Adipocyte (in vitro differentiated cells): Measurements from ENCODE around the gene TAF10.

Experiments
- DNase-seq: peaks from one replicate; pipeline ENCODE4 v3.0.0-alpha.2; 2015; ENCODE audit warnings: low read depth
- H3K27me3 ChIP-seq: replicated peaks from 2 replicates; pipeline ENCODE4 v1.7.0; 2013; ENCODE audit warnings: mild to moderate bottlenecking, low read length, moderate library complexity; ENCODE audit not compliant: control insufficient read depth, insufficient read depth
- H3K36me3 ChIP-seq: 2 replicates; pipeline ENCODE4 v1.7.0; 2013; ENCODE audit warnings: low read length, mild to moderate bottlenecking, moderate library complexity; ENCODE audit not compliant: control insufficient read depth, insufficient read depth, severe bottlenecking
- H3K4me1 ChIP-seq: 2 replicates; pipeline ENCODE4 v1.7.0; 2013; ENCODE audit warnings: mild to moderate bottlenecking, low read length, moderate library complexity; ENCODE audit not compliant: control insufficient read depth, insufficient read depth
- H3K4me3 ChIP-seq: 2 replicates; pipeline ENCODE4 v1.7.0; 2013; ENCODE audit warnings: mild to moderate bottlenecking, low read length, moderate library complexity
- H3K9ac ChIP-seq: 2 replicates; pipeline ENCODE4 v1.7.0; 2013; ENCODE audit warnings: mild to moderate bottlenecking, low read length, moderate library complexity
- H3K9me3 ChIP-seq: 2 replicates; pipeline ENCODE4 v1.7.0; 2013; ENCODE audit warnings: mild to moderate bottlenecking, low read length, moderate library complexity; ENCODE audit not compliant: control insufficient read depth

The TAF10 gene

GRCh38 chr11:6587360-6587953, 24.6 kb downstream of the TAF10 start:
- H3K4me3 ChIP-seq: no peak overlapping the region

GRCh38 chr11:6586434-6587359, 25.3 kb downstream of the TAF10 start:
- Histone ChIP-seq H3K9me3 (peaks cover 23% of the 10 kb centered on the region), H3K36me3 (peaks cover 1% of the 10 kb centered on the region), H3K4me3 (no peak overlapping the region), H3K4me1 (no peaks in the 10 kb centered on the region), H3K9ac (no peak overlapping the region), H3K27me3 (no peaks in the 10 kb centered on the region)
- no peak for DNase-seq

More at GRCh38 chr11:6587360-6587953, 24.6 kb downstream of the TAF10 start:
- peaks cover 20% of the 10 kb centered on the region for H3K9me3 ChIP-seq
- DNase-seq: no peak
- H3K9ac ChIP-seq: no peak overlapping the region
- H3K36me3 ChIP-seq: peaks cover 7% of the 10 kb centered on the region
- no peaks in the 10 kb centered on the region for H3K27me3 ChIP-seq
- no peaks in the 10 kb centered on the region for H3K4me1 ChIP-seq

- no peak overlapping the region for H3K4me3 ChIP-seq
- peaks cover 3% of the 10 kb centered on the region for H3K36me3 ChIP-seq
- peaks cover 23% of the 10 kb centered on the region for H3K9me3 ChIP-seq
- H3K4me1 ChIP-seq: no peaks in the 10 kb centered on the region
- no peak overlapping the region for H3K9ac ChIP-seq
- no peaks in the 10 kb centered on the region for H3K27me3 ChIP-seq
- no peak for DNase-seq
Observed at GRCh38 chr11:6584528-6584927, 27.5 kb downstream of the TAF10 start.

- Histone ChIP-seq H3K9me3 (peaks cover 23% of the 10 kb centered on the region), H3K4me1 (no peaks in the 10 kb centered on the region), H3K9ac (no peak overlapping the region), H3K4me3 (no peak overlapping the region), H3K27me3 (no peaks in the 10 kb centered on the region), H3K36me3 (peaks cover 3% of the 10 kb centered on the region)
- DNase-seq: no peak
Observed at GRCh38 chr11:6583584-6583983, 28.4 kb downstream of the TAF10 start.

- Histone ChIP-seq H3K4me1 (peaks cover 24% of the 10 kb centered on the region), H3K4me3 (no peak overlapping the region), H3K9ac (no peak overlapping the region), H3K9me3 (peaks cover 22% of the 10 kb centered on the region), H3K27me3 (no peaks in the 10 kb centered on the region), H3K36me3 (peaks cover 3% of the 10 kb centered on the region)
- no peak for DNase-seq
Observed at GRCh38 chr11:6579681-6580080, 32.3 kb downstream of the TAF10 start.

GRCh38 chr11:6578134-6578533, 33.9 kb downstream of the TAF10 start:
- Histone ChIP-seq H3K36me3 (peaks cover 3% of the 10 kb centered on the region), H3K4me3 (no peak overlapping the region), H3K9me3 (peaks cover 7% of the 10 kb centered on the region), H3K9ac (no peak overlapping the region), H3K27me3 (no peaks in the 10 kb centered on the region), H3K4me1 (peaks cover 24% of the 10 kb centered on the region)
- no peak for DNase-seq

- no peaks in the 10 kb centered on the region for H3K9me3 ChIP-seq
- H3K9ac ChIP-seq: peak overlapping the region; percentile 19
- no peak overlapping the region for H3K4me3 ChIP-seq
- no peaks in the 10 kb centered on the region for H3K27me3 ChIP-seq
- H3K36me3 ChIP-seq: peaks cover 3% of the 10 kb centered on the region
- peak; percentile 65 for DNase-seq
- peaks cover 35% of the 10 kb centered on the region for H3K4me1 ChIP-seq
Observed at GRCh38 chr11:6576471-6577373, 35.3 kb downstream of the TAF10 start.

GRCh38 chr11:6574816-6575715, 37.0 kb downstream of the TAF10 start:
- no peak overlapping the region for H3K9ac ChIP-seq
- no peaks in the 10 kb centered on the region for H3K9me3 ChIP-seq
- peaks cover 39% of the 10 kb centered on the region for H3K4me1 ChIP-seq
- DNase-seq: no peak
- peaks cover 3% of the 10 kb centered on the region for H3K36me3 ChIP-seq
- H3K27me3 ChIP-seq: no peaks in the 10 kb centered on the region
- H3K4me3 ChIP-seq: no peak overlapping the region

GRCh38 chr11:6572215-6572614, 39.8 kb downstream of the TAF10 start:
- no peaks in the 10 kb centered on the region for H3K9me3 ChIP-seq
- H3K27me3 ChIP-seq: no peaks in the 10 kb centered on the region
- DNase-seq: peak; percentile 75
- H3K36me3 ChIP-seq: no peaks in the 10 kb centered on the region
- H3K9ac ChIP-seq: no peak overlapping the region
- H3K4me3 ChIP-seq: no peak overlapping the region
- H3K4me1 ChIP-seq: peaks cover 41% of the 10 kb centered on the region

- no peak for DNase-seq
- no peaks in the 10 kb centered on the region for H3K9me3 ChIP-seq
- H3K36me3 ChIP-seq: no peaks in the 10 kb centered on the region
- no peak overlapping the region for H3K9ac ChIP-seq
- no peaks in the 10 kb centered on the region for H3K27me3 ChIP-seq
- peaks cover 34% of the 10 kb centered on the region for H3K4me1 ChIP-seq
- H3K4me3 ChIP-seq: no peak overlapping the region
Observed at GRCh38 chr11:6571434-6572008, 40.5 kb downstream of the TAF10 start.
